Panc1 (cell line): Measurements from ENCODE around the gene NEAT1. TPM values are rescaled to one million over a fixed set of nuclear protein-coding genes. Genes with fewer than 3 reads are reported as not detected.

Source experiments
- ATAC-seq: fragments of 200-7000 bp; cut with Tn5 transposase; 2 replicates; pipeline ENCODE4 v1.9.1; 2020; ENCODE audit warnings: mild to moderate bottlenecking, moderate library complexity
- BruUV-seq: library from RNA; stranded (reverse); fragments of 400-500 nt; replicated peaks from 2 replicates; lab custom pipeline; 2021; lab: Mats Ljungman, UMichigan
- CTCF ChIA-PET: fragments of 300-600 bp; sonication (Branson Sonifier 250); formaldehyde crosslinking; loops from one replicate; lab custom pipeline; 2022; ENCODE audit warnings: antibody characterized with exemption; lab: Charles Lee
- POLR2A ChIA-PET: fragments of 300-600 bp; sonication (Branson Sonifier 250); formaldehyde crosslinking; loops from one replicate; lab custom pipeline; 2022; ENCODE audit warnings: antibody characterized with exemption; lab: Charles Lee
- DNase-seq: peaks from one replicate; pipeline ENCODE4 v3.0.0-alpha.2; 2010; ENCODE audit warnings: low read depth, low spot score
- H3K27ac ChIP-seq: 2 replicates; pipeline ENCODE4 v1.5.1; 2011; ENCODE audit warnings: mild to moderate bottlenecking, low read length, inconsistent platforms
- H3K27me3 ChIP-seq: fragments of 200-500 bp; sonication (Bioruptor generic); 2 replicates; pipeline ENCODE4 v1.6.0; 2014; ENCODE audit warnings: low read length, inconsistent platforms; ENCODE audit not compliant: control insufficient read depth, insufficient read depth
- H3K36me3 ChIP-seq: fragments of 200-500 bp; sonication (Bioruptor generic); 2 replicates; pipeline ENCODE4 v1.5.1; 2014; ENCODE audit warnings: inconsistent platforms, mild to moderate bottlenecking, low read length, moderate library complexity; ENCODE audit not compliant: control insufficient read depth, insufficient read depth
- H3K4me1 ChIP-seq: 2 replicates; pipeline ENCODE4 v1.5.1; 2011; ENCODE audit warnings: inconsistent platforms, mild to moderate bottlenecking, low read length, moderate library complexity; ENCODE audit not compliant: control insufficient read depth, insufficient read depth
- H3K4me3 ChIP-seq, 2 experiments: 2 replicates each; pipeline ENCODE4 v1.5.1; 2011 to 2012; ENCODE audit warnings: low read depth in 2 of 2, low read length in 2 of 2, mild to moderate bottlenecking in 2 of 2, inconsistent platforms in 1 of 2, moderate library complexity in 1 of 2
- H3K9me3 ChIP-seq: fragments of 200-500 bp; sonication (Bioruptor generic); 2 replicates; pipeline ENCODE4 v1.5.1; 2014; ENCODE audit warnings: low read depth, mild to moderate bottlenecking, inconsistent platforms, low read length, moderate library complexity; ENCODE audit not compliant: control insufficient read depth, insufficient read depth
- CTCF ChIP-seq: fragments of 450-650 bp; IDR thresholded peaks from 2 replicates; pipeline ENCODE4 v1.5.1; 2017; ENCODE audit warnings: mild to moderate bottlenecking
- POLR2AphosphoS5 ChIP-seq: IDR thresholded peaks from 2 replicates; pipeline ENCODE4 v1.6.1; 2012; ENCODE audit warnings: mild to moderate bottlenecking, low read depth, low read length, moderate library complexity
- REST ChIP-seq, 2 experiments: IDR thresholded peaks; 2 replicates each; pipeline ENCODE4 v1.6.1; 2011 to 2012; ENCODE audit warnings: low read depth in 2 of 2, control low read depth in 1 of 2, low read length in 1 of 2, mild to moderate bottlenecking in 1 of 2, moderate library complexity in 1 of 2; ENCODE audit not compliant: insufficient read depth in 1 of 2
- SIN3A ChIP-seq: IDR thresholded peaks from 2 replicates; pipeline ENCODE4 v1.6.1; 2012; ENCODE audit warnings: low read depth, mild to moderate bottlenecking, low read length, moderate library complexity, borderline replicate concordance; ENCODE audit not compliant: insufficient read depth
- TCF7L2 ChIP-seq: IDR thresholded peaks from 2 replicates; pipeline ENCODE4 v1.6.1; 2011; ENCODE audit warnings: mild to moderate bottlenecking, low read depth, low read length, inconsistent platforms
- in situ Hi-C: cut with HindIII; loops from 2 replicates; pipeline ENCODE4 v1.10.0; 2016; ENCODE audit warnings: low sequenced_read_pairs, low pct_unique_long_range_greater_than_20kb
- intact Hi-C: fragments of 100-400 bp; cut with micrococcal nuclease; formaldehyde crosslinking; loops from one replicate; pipeline ENCODE4 v1.10.0; 2022; ENCODE audit not compliant: unreplicated experiment
- total RNA-seq: library from RNA; stranded (reverse); gene quantifications from one replicate; pipeline ENCODE4 v1.2.1, GENCODE V29; 2021; ENCODE audit not compliant: unreplicated experiment

The NEAT1 gene
- total RNA-seq, 1 experiment from 2014 or later = 731 TPM

DNA sequence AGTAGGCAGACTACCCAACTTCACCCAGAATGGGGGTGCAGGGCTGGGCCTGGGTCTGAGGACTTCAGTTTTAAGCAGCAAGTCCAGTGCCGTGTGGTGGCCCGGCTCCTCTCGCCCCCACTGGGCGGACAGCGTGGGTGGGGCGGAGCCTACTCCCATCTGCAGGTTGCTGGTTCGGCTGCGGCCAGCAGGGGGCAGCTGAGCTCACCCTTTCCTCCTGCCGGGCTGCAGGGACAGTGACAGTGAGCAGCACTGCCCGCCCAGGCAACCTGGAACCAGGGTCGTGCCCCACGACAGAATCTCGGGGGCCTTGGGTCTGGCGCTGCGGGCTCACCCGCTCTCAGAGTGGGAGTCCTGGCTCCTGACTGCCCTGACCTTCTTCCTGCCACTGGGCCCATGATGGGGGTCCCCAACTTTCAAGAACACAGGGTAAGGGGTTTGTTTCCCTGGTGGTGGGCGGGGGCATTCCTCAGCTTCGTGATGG is 6.2 kb upstream of the NEAT1 start:
- no peaks in the 10 kb centered on the region for H3K27me3 ChIP-seq
- H3K27ac ChIP-seq = peak overlapping the region; percentile 100
- peak; percentile 99 for TF ChIP-seq CTCF
- TF ChIP-seq POLR2AphosphoS5 = peak; percentile 83
- peak; percentile 53; the same call in 1 of the 2 replicates for TF ChIP-seq SIN3A
- TF ChIP-seq REST (IDR thresholded peaks at IDR 0.05; ENCODE audit: insufficient read depth in 1 of 2, low read depth in 2 of 2, low read length in 1 of 2) = peak in 1 of 2 experiments; percentile 72; a peak in 1 of 4 replicates
- TF ChIP-seq TCF7L2 = no peak
- intact Hi-C loops (loop anchor here (5.0 kb wide), 1 partner anchor 96 kb away; no protein-coding TSS in a partner anchor), in situ Hi-C loops (no loop called here)
- DNase-seq (no peak), ATAC-seq (peak; percentile 68)
- H3K4me1 ChIP-seq = peaks cover 66% of the 10 kb centered on the region
- H3K4me3 ChIP-seq = peak overlapping the region; percentile 18 to 39
- ChIA-PET CTCF (interaction anchor here (0.6 to 1.5 kb wide), 9 partner anchors 21 to 243 kb away, joined by 3 to 8 read pairs (median 4); partner anchors contain the start of gene FAM89B), POLR2A (interaction anchor here (0.6 to 2.6 kb wide), 7 partner anchors 11 to 92 kb away, joined by 4 to 19 read pairs (median 4); partner anchors contain the start of gene MALAT1)
- H3K9me3 ChIP-seq = no peaks in the 10 kb centered on the region
- no peaks in the 10 kb centered on the region for H3K36me3 ChIP-seq
- BruUV-seq = no TSS peak

GRCh38 chr11:65416841-65417701 is 5.5 kb upstream of the NEAT1 start:
- no peak for DNase-seq
- Histone ChIP-seq H3K36me3 (no peaks in the 10 kb centered on the region), H3K4me1 (peaks cover 71% of the 10 kb centered on the region), H3K4me3 (peak overlapping the region; percentile 18 to 39), H3K27me3 (no peaks in the 10 kb centered on the region), H3K9me3 (no peaks in the 10 kb centered on the region), H3K27ac (peak overlapping the region; percentile 100)
- CTCF ChIA-PET = interaction anchor here (0.6 to 1.5 kb wide), 7 partner anchors 20 to 156 kb away, joined by 3 to 5 read pairs (median 4); partner anchors contain the start of gene FAM89B
- in situ Hi-C loops = no loop called here
- TF ChIP-seq TCF7L2 (no peak), POLR2AphosphoS5 (no peak), SIN3A (no peak), CTCF (no peak), REST (IDR thresholded peaks at IDR 0.05; ENCODE audit: insufficient read depth in 1 of 2, low read depth in 2 of 2, low read length in 1 of 2) (no peak)
- ATAC-seq = no peak
- POLR2A ChIA-PET = interaction anchor here (0.6 to 2.6 kb wide), 9 partner anchors 10 to 91 kb away, joined by 3 to 19 read pairs (median 4); partner anchors contain the start of gene MALAT1
- intact Hi-C loops = loop anchor here (5.0 kb wide), 1 partner anchor 95 kb away; no protein-coding TSS in a partner anchor
- no TSS peak for BruUV-seq
